Gastroesophageal sphincter (tissue), 4 donors: ENCODE results near the gene MACROD2. TPM values are rescaled to one million over a fixed set of nuclear protein-coding genes. Genes with fewer than 3 reads are reported as not detected.

Experiments
- ATAC-seq: fragments of 150-250 bp; one replicate; pipeline ENCODE4 v1.9.1; 2016; ENCODE audit warnings: mild to moderate bottlenecking, moderate library complexity
- H3K27ac ChIP-seq, 4 donors: fragments of 200-600 bp; sonication (generic) in 3 of 4; 1 replicate in 3 of 4; 2 replicates in 1 of 4; pipeline ENCODE4 v1.5.1; 2016 to 2019
- H3K27me3 ChIP-seq: fragments of 200-600 bp; sonication (generic); one replicate; pipeline ENCODE4 v1.5.1; 2019
- H3K36me3 ChIP-seq, 2 donors: fragments of 200-600 bp; sonication (generic); one replicate each; pipeline ENCODE4 v1.5.1; 2019; ENCODE audit warnings: control low read depth in 1 of 2
- H3K4me1 ChIP-seq, 3 donors: fragments of 200-600 bp; sonication (generic); 1 replicate in 2 of 3; 2 replicates in 1 of 3; pipeline ENCODE4 v1.5.1; 2016 to 2019; ENCODE audit warnings: control low read depth in 2 of 3
- H3K4me3 ChIP-seq, 2 donors: fragments of 200-600 bp; sonication (generic); one replicate each; pipeline ENCODE4 v1.5.1; 2019; ENCODE audit warnings: mild to moderate bottlenecking in 1 of 2, moderate library complexity in 1 of 2
- H3K9me3 ChIP-seq, 3 donors: fragments of 200-600 bp; sonication (generic); one replicate each; pipeline ENCODE4 v1.5.1; 2017 to 2019; ENCODE audit warnings: control low read depth in 2 of 3
- EP300 ChIP-seq: sonication (generic); formaldehyde crosslinking; IDR thresholded peaks from one replicate; pipeline ENCODE4 v1.6.1; 2017; ENCODE audit warnings: antibody characterized with exemption, mild to moderate bottlenecking
- POLR2A ChIP-seq, 2 donors: fragments of 450-650 bp; IDR thresholded peaks; one replicate each; pipeline ENCODE4 v1.6.1; 2017; ENCODE audit warnings: antibody characterized with exemption in 2 of 2, mild to moderate bottlenecking in 2 of 2, moderate library complexity in 1 of 2
- POLR2AphosphoS5 ChIP-seq: sonication (generic); formaldehyde crosslinking; IDR thresholded peaks from one replicate; pipeline ENCODE4 v1.6.1; 2017; ENCODE audit warnings: antibody characterized with exemption
- WGBS, 2 donors: methylation state at CpG; one replicate each; pipeline ENCODE4 v1.1.5; 2018; ENCODE audit warnings: low coverage in 1 of 2; 5-methylcytosine and 5-hydroxymethylcytosine counted together
- total RNA-seq, 4 donors: library from RNA; depleted of rRNA; stranded (reverse); fragments of >200 nt; gene quantifications; one replicate each; pipeline ENCODE4 v1.1.0, GENCODE V29; 2016
- TF ChIP-seq, protein P1 (sequence below), 4 experiments: fragments of 200-600 bp in 2 of 4; fragments of 450-650 bp in 2 of 4; sonication (generic) in 1 of 4; IDR thresholded peaks; one replicate each; pipeline ENCODE4 v1.5.1; 2017 to 2019; ENCODE audit warnings: antibody characterized with exemption in 4 of 4, mild to moderate bottlenecking in 2 of 4, moderate library complexity in 2 of 4

The MACROD2 gene
- total RNA-seq, 4 donors from 2014 or later = 4.0 to 12.1 (median 7.4) TPM

DNA sequence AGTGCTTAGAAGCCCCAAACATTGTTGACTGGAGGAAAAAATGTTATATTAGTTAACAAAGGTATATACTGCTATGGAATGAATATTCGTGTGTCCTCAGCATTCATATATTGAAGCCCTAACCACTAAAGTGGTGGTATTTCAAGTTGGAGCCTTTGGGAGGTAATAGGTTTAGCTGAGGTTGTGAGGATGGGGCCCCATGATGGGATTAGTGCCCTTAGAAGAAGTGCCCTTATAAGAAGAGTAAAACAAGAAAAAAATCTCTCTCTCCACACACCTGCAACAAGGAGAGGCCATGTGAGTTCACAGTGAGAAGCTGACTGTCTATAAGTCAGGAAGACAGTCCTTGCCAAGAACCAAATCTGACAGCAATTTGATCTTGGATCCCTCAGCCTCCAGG lies 1103.8 kb downstream of the MACROD2 start:
- no peak for TF ChIP-seq EP300
- TF ChIP-seq POLR2AphosphoS5 = no peak
- TF ChIP-seq POLR2A (IDR thresholded peaks at IDR 0.05) = no peak
- TF ChIP-seq, protein P1, sequence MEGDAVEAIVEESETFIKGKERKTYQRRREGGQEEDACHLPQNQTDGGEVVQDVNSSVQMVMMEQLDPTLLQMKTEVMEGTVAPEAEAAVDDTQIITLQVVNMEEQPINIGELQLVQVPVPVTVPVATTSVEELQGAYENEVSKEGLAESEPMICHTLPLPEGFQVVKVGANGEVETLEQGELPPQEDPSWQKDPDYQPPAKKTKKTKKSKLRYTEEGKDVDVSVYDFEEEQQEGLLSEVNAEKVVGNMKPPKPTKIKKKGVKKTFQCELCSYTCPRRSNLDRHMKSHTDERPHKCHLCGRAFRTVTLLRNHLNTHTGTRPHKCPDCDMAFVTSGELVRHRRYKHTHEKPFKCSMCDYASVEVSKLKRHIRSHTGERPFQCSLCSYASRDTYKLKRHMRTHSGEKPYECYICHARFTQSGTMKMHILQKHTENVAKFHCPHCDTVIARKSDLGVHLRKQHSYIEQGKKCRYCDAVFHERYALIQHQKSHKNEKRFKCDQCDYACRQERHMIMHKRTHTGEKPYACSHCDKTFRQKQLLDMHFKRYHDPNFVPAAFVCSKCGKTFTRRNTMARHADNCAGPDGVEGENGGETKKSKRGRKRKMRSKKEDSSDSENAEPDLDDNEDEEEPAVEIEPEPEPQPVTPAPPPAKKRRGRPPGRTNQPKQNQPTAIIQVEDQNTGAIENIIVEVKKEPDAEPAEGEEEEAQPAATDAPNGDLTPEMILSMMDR (IDR thresholded peaks at IDR 0.05) = no peak
- ATAC-seq = no peak

DNA sequence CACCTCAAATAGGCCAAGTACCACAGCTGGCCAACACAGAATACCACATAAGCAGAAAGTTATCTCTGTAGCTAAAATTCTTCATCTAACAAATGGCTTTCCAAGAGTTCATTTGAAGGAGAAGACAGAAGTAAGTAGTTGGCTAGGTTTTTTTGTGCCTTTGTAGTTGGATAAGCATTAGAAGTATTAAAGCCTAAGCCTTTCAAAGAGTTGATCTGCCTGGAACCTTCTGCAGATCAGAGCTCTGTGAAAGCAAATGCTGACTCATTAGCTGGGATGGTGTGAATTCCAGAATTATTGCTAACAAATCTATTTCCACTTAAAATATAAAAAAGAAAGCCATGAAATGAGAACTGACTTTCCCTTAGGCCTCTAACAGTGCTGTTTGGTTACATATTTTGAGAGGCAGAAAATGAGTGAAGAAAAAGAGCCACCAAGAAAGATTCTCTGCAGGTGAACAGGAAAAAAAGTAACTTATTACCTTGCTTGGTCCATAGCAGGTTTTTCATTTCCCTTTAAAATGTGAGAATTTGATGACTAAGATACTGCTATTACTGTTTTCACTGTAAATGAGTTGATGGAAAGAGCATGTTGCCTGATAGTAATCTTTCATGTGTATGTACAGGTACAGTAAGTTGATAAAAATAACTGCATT lies 1105.3 kb downstream of the MACROD2 start:
- Histone ChIP-seq H3K4me3 (no peak overlapping the region), H3K9me3 (no peaks in the 10 kb centered on the region), H3K4me1 (no peaks in the 10 kb centered on the region), H3K27ac (no peak overlapping the region), H3K36me3 (no peaks in the 10 kb centered on the region), H3K27me3 (no peaks in the 10 kb centered on the region)
- ATAC-seq = no peak
- TF ChIP-seq EP300 (no peak), POLR2A (IDR thresholded peaks at IDR 0.05) (no peak), POLR2AphosphoS5 (no peak)
- TF ChIP-seq, protein P1 (IDR thresholded peaks at IDR 0.05) = no peak

More for the DNA sequence above, 1103.8 kb downstream of the MACROD2 start:
- Histone ChIP-seq H3K4me1 (no peaks in the 10 kb centered on the region), H3K27ac (no peak overlapping the region), H3K27me3 (no peaks in the 10 kb centered on the region), H3K36me3 (no peaks in the 10 kb centered on the region), H3K4me3 (no peak overlapping the region), H3K9me3 (no peaks in the 10 kb centered on the region)
- WGBS, 2 donors = 86 to 100% methylated on average over 1 of the region's 1 CpG

DNA sequence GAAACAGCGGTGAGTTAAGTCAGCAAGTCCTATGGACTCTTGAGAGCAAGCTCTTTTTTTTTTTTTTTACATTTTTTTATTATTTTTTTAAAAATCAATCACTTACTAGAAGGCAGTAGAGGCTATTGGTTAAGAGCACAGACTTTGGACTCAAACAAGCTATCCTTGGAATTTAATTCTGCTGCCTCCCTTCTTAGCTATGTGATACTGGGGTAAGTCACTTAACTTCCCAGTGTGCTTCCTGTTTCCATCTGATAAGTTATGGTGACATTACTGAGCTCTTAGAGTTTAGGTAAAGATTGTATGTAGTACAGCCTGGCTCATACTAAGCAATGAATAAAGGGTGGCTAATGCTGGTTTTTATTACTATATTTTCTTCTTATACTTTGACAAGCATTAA lies 1112.6 kb downstream of the MACROD2 start:
- 25 to 92% methylated on average over 1 of the region's 1 CpG for WGBS, 2 donors
- Histone ChIP-seq H3K36me3 (no peaks in the 10 kb centered on the region), H3K9me3 (no peaks in the 10 kb centered on the region), H3K4me1 (no peaks in the 10 kb centered on the region), H3K27ac (no peak overlapping the region), H3K27me3 (no peaks in the 10 kb centered on the region), H3K4me3 (no peak overlapping the region)
- no peak for ATAC-seq
- TF ChIP-seq POLR2AphosphoS5 (no peak), POLR2A (IDR thresholded peaks at IDR 0.05) (no peak), EP300 (no peak)
- TF ChIP-seq, protein P1 (IDR thresholded peaks at IDR 0.05) = no peak

DNA sequence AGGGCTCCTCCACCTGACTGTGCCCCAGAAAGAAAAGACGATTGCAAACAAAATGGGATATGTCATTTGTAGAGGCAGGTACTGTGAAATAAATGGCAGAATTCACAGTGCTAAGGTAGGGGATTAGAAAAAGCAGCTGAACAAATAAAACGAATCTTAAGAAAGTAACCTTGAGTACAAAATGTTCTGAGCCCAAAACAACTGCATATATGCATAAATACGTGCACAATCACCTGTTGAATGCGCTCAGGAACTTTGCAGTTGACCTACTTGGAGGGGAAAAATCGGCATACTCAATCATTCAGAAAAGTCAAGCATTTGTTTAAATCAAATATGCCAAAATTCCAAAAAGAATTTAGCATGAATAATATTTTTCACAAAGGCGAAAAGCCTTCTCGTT lies 1114.2 kb downstream of the MACROD2 start:
- TF ChIP-seq POLR2A (IDR thresholded peaks at IDR 0.05) (no peak), EP300 (no peak), POLR2AphosphoS5 (no peak)
- TF ChIP-seq, protein P1 (IDR thresholded peaks at IDR 0.05) = no peak
- no peaks in the 10 kb centered on the region for H3K27me3 ChIP-seq
- no peak for ATAC-seq
- no peaks in the 10 kb centered on the region for H3K4me1 ChIP-seq
- no peak overlapping the region for H3K4me3 ChIP-seq
- no peaks in the 10 kb centered on the region for H3K9me3 ChIP-seq
- H3K27ac ChIP-seq = no peak overlapping the region
- H3K36me3 ChIP-seq = no peaks in the 10 kb centered on the region
- 65 to 72% methylated on average over 7 of the region's 7 CpGs for WGBS, 2 donors

DNA sequence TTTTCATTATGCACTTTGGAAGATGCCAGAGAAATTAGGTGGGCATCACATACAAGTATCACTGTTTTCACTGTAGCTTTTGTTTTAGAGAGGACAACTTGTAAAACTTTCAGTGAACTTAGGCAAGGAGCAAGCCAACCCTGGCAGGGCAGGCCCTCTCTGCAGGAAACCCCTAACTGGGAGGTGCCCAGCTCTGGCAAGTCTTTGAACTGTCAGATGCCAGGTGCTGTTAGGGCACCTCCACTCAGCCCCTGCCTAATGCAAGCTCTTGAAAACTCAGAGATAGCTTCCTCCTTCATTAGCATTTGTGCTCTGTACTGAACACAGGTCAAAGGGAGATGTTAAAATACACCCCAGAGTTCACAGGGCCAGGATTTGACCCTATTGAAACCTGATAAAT lies 1116.3 kb downstream of the MACROD2 start:
- H3K36me3 ChIP-seq = no peaks in the 10 kb centered on the region
- H3K4me1 ChIP-seq = no peaks in the 10 kb centered on the region
- no peak for TF ChIP-seq POLR2A (IDR thresholded peaks at IDR 0.05)
- TF ChIP-seq, protein P1 (IDR thresholded peaks at IDR 0.05) = no peak
- TF ChIP-seq POLR2AphosphoS5 = no peak
- no peak for TF ChIP-seq EP300
- H3K27ac ChIP-seq = no peak overlapping the region
- H3K4me3 ChIP-seq = no peak overlapping the region
- no peaks in the 10 kb centered on the region for H3K27me3 ChIP-seq
- ATAC-seq = no peak
- no peaks in the 10 kb centered on the region for H3K9me3 ChIP-seq
